ENCODE measurements around the gene RER1. TPM values are rescaled to one million over a fixed set of nuclear protein-coding genes. Genes with fewer than 3 reads are reported as not detected.

RER1 gene
- total and polyA plus RNA-seq, 8 donors, result 89.6 to 167 (median 101) TPM

GRCh38 chr1:2452201-2452931, 60.7 kb downstream of the RER1 start:
- no peak for TF ChIP-seq CTCF (IDR thresholded peaks at IDR 0.05)
- intact Hi-C loops (cut with DNase I), result no loop called here
- H3K9me3 ChIP-seq, result no peaks in the 10 kb centered on the region
- H3K4me3 ChIP-seq, result no peak overlapping the region
- DNase-seq (no peak), ATAC-seq (no peak)
- no peak overlapping the region for H3K27ac ChIP-seq
- no peaks in the 10 kb centered on the region for H3K36me3 ChIP-seq
- no peaks in the 10 kb centered on the region for H3K4me1 ChIP-seq
- H3K27me3 ChIP-seq, result peaks cover 0 to 86% of the 10 kb centered on the region in 2 donors

- DNase-seq (no peak), ATAC-seq (no peak)
- Histone ChIP-seq H3K9me3 (no peaks in the 10 kb centered on the region), H3K27ac (no peak overlapping the region), H3K4me3 (no peak overlapping the region), H3K27me3 (peaks cover 0 to 86% of the 10 kb centered on the region in 2 donors), H3K4me1 (no peaks in the 10 kb centered on the region), H3K36me3 (no peaks in the 10 kb centered on the region)
- intact Hi-C loops (cut with DNase I), result no loop called here
- TF ChIP-seq CTCF (IDR thresholded peaks at IDR 0.05), result no peak
Measured at GRCh38 chr1:2452932-2453315, 61.3 kb downstream of the RER1 start.

- Histone ChIP-seq H3K27ac (no peak overlapping the region), H3K9me3 (no peaks in the 10 kb centered on the region), H3K36me3 (no peaks in the 10 kb centered on the region), H3K27me3 (peaks cover 0 to 76% of the 10 kb centered on the region in 2 donors), H3K4me1 (no peaks in the 10 kb centered on the region), H3K4me3 (no peak overlapping the region)
- ATAC-seq (no peak), DNase-seq (no peak)
- TF ChIP-seq CTCF (IDR thresholded peaks at IDR 0.05), result no peak
- intact Hi-C loops (cut with DNase I), result no loop called here
Measured at GRCh38 chr1:2454227-2454626, 62.6 kb downstream of the RER1 start.

Other genes starting within 250 kb of the RER1 start
- gene FAAP20, start 197.1 kb upstream of the RER1 start, total RNA-seq, result 10 to 100 TPM; 51.6 to 69.7 TPM
- gene FAAP20, start 197.1 kb upstream of the RER1 start, polyA plus RNA-seq (ENCODE audit: insufficient read length in 6 of 6), result 10 to 100 TPM; 29.5 to 58.1 (median 38.5) TPM
- 10 to 100 TPM; 75.8 to 89.0 TPM for gene SKI, start 163.5 kb upstream of the RER1 start, total RNA-seq
- 10 to 100 TPM; 55.8 to 82.3 (median 71.0) TPM for gene SKI, start 163.5 kb upstream of the RER1 start, polyA plus RNA-seq (ENCODE audit: insufficient read length in 6 of 6)
- gene MORN1, start 287 bp upstream of the RER1 start, total RNA-seq, result 1 to 10 TPM; 7.5 to 9.8 TPM
- gene MORN1, start 287 bp upstream of the RER1 start, polyA plus RNA-seq (ENCODE audit: insufficient read length in 6 of 6), result 10 to 100 TPM; 12.8 to 17.8 (median 15.1) TPM
- gene PEX10, start 20.7 kb downstream of the RER1 start, total RNA-seq, result 10 to 100 TPM; 14.3 to 16.3 TPM
- gene PEX10, start 20.7 kb downstream of the RER1 start, polyA plus RNA-seq (ENCODE audit: insufficient read length in 6 of 6), result 10 to 100 TPM; 15.5 to 22.9 (median 19.2) TPM
- 1 to 10 TPM in 1 of 2 donors, under 1 TPM in 1; 0.67 to 1.3 TPM for gene PLCH2, start 84.4 kb downstream of the RER1 start, total RNA-seq
- gene PLCH2, start 84.4 kb downstream of the RER1 start, polyA plus RNA-seq (ENCODE audit: insufficient read length in 6 of 6), result 1 to 10 TPM; 2.3 to 6.5 (median 4.4) TPM
- 10 to 100 TPM; 29.2 to 29.9 TPM for gene PANK4, start 134.8 kb downstream of the RER1 start, total RNA-seq
- 10 to 100 TPM; 23.2 to 30.9 (median 26.6) TPM for gene PANK4, start 134.8 kb downstream of the RER1 start, polyA plus RNA-seq (ENCODE audit: insufficient read length in 6 of 6)
- 1 to 10 TPM in 1 of 2 donors, under 1 TPM in 1; 0.89 to 1.2 TPM for gene HES5, start 138.4 kb downstream of the RER1 start, total RNA-seq
- under 1 TPM; 0.21 to 0.91 (median 0.48) TPM for gene HES5, start 138.4 kb downstream of the RER1 start, polyA plus RNA-seq (ENCODE audit: insufficient read length in 6 of 6)
- 100 to 1,000 TPM in 1 of 2 donors, 10 to 100 TPM in 1; 90.8 to 109 TPM for gene TNFRSF14, start 164.5 kb downstream of the RER1 start, total RNA-seq
- 10 to 100 TPM; 24.2 to 38.2 (median 28.5) TPM for gene TNFRSF14, start 164.5 kb downstream of the RER1 start, polyA plus RNA-seq (ENCODE audit: insufficient read length in 6 of 6)
- 10 to 100 TPM; 33.2 to 43.4 TPM for gene PRXL2B, start 194.9 kb downstream of the RER1 start, total RNA-seq
- gene PRXL2B, start 194.9 kb downstream of the RER1 start, polyA plus RNA-seq (ENCODE audit: insufficient read length in 6 of 6), result 10 to 100 TPM; 36.9 to 62.5 (median 49.2) TPM
- 1 to 10 TPM; 3.4 TPM for gene MMEL1, start 241.2 kb downstream of the RER1 start, total RNA-seq
- gene MMEL1, start 241.2 kb downstream of the RER1 start, polyA plus RNA-seq (ENCODE audit: insufficient read length in 6 of 6), result 1 to 10 TPM; 3.4 to 9.1 (median 5.2) TPM